Left ventricle myocardium superior (tissue), 1 donor: Measurements from ENCODE around the gene NKAIN1. TPM values are rescaled to one million over a fixed set of nuclear protein-coding genes. Genes with fewer than 3 reads are reported as not detected.
"Not testable (repeated sequence)": the region's sequence is repeated elsewhere in the genome, so short reads cannot be mapped to it uniquely, and the experiment has no call there.

Experiments used
- ATAC-seq: fragments of 200-7000 bp; cut with Tn5 transposase; one replicate; pipeline ENCODE4 v1.9.1; 2020; ENCODE audit warnings: mild to moderate bottlenecking, moderate library complexity
- DNase-seq: peaks from one replicate; pipeline ENCODE4 v3.0.0-alpha.2; 2020
- intact Hi-C: fragments of 100-400 bp; cut with micrococcal nuclease; formaldehyde crosslinking; loops from one replicate; pipeline ENCODE4 v1.11.0; 2022
- total RNA-seq: library from RNA; stranded (reverse); fragmentation: NEBNext Ultra II Directional; extraction: Animal tissue kit (Norgen Biotek cat#: 25700); gene quantifications from one replicate; pipeline ENCODE4 v1.2.1, GENCODE V29; 2021
- donor health status: DM: no; HTN: yes; CAD: no; lungs with severe emphysema.

Gene NKAIN1
- total RNA-seq, 1 donor from 2014 or later = not detected

DNA sequence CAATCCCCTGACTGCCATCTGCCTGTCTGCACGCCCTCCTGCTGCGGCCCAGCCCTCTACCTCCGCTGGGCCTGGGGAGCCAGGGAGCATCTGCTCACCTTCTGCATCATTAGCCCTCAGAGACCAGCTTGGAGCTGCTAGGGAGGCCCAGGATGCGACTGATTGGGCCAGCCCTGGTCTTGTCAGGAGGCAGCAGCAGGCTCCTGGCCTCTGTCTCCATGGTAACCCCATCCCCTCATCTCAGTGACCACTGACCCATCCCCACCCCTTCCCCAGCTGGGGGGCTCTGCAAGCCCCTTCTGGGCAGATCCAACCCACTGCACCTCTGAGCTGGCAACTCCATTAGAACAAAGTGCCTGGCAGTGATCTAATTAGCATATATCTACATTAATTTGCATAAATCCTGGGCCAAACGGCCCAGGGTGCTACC lies 37.7 kb downstream of the NKAIN1 start:
- intact Hi-C loops = no loop called here
- DNase-seq = no peak
- no peak for ATAC-seq

- ATAC-seq = no peak
- intact Hi-C loops = no loop called here
- DNase-seq = no peak
These were observed 39.7 kb downstream of the NKAIN1 start for GRCh38 chr1:31199949-31200348.

- no peak for ATAC-seq
- no peak for DNase-seq
- intact Hi-C loops = no loop called here
These were observed 40.4 kb downstream of the NKAIN1 start for GRCh38 chr1:31199236-31199790.

DNA sequence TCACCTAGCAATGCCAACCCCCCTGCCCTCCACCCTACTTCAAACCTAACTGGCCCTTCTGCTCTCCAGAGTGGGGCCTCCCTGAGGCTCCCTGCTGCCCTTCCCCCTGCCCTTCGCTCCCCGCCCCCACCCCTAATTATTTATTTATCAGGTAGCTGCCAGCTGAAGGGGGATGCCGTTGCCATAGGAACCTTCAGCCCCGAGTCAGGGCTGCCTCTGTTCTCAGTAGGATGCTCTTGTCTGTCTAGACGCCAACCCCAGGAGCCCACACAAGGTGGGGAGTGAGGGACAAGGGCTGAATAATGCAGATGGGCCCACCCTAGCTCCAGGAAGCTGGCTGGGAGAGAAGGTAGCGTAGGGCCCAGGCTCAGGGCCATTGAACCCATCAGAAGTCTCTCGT lies 41.1 kb downstream of the NKAIN1 start:
- intact Hi-C loops = no loop called here
- DNase-seq (no peak), ATAC-seq (no peak)

- no peak for ATAC-seq
- intact Hi-C loops = no loop called here
These were observed 41.5 kb downstream of the NKAIN1 start for GRCh38 chr1:31198150-31198549.

DNA sequence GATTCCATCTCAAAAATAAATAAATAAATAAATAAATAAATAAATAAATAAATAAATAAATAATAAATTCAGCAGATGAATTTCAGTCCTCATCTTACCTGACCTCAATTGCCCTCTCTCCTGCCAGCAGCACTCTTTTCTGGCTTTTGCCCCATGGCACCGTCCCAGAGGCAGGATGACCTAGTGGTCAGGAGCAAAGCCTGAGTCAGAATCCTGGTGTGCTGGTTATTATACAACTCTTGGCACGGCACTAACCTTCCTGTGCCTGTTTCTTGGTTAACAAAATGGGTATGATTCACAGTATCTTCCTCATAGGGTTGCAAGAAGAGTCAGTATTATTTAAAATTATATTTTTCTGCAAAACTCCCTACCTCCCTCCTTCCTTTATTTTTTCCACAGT lies 43.0 kb downstream of the NKAIN1 start:
- intact Hi-C loops = no loop called here
- ATAC-seq = no peak
- no peak for DNase-seq

More at GRCh38 chr1:31198150-31198549, 41.5 kb downstream of the NKAIN1 start:
- DNase-seq = no peak

DNA sequence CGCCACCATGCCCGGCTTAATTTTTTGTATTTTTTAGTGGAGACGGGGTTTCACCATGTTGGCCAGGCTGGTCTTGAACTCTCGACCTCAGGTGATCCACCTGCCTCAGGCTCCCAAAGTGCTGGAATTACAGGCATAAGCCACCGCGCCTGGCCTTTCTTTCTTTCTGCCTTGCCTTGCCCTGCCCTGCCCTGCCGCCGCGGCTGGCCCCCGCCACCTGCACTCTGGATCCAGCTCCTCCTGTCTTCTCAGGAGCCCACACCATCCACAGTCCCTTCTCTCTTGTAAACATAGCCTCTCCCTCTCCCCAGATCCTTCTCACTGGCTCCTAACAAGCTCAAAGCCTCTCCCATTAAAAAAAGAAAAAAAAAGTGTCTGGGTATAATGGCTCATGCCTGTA lies 44.4 kb downstream of the NKAIN1 start:
- intact Hi-C loops, DNase-seq, ATAC-seq: not testable (repeated sequence)

DNA sequence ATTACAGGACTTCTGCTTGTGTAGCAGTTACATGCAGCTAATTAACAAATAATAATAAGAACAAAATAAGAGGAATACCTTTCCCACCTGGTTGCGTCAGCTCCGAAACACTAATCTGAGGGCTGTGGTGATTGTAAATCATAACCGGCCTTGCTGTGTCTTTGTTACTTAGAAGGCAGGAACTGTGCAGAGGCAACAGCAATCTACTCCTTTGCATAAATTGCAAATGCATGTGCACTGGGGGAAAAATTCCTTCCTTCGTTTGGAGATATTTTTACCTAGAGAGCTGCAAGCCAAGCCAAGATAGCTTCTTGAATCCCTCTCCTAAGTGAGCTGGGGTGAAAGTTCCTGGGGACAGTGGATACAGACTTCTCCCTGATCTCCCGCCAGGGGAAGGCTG lies 46.0 kb downstream of the NKAIN1 start:
- no peak for DNase-seq
- intact Hi-C loops = no loop called here
- ATAC-seq = no peak

DNA sequence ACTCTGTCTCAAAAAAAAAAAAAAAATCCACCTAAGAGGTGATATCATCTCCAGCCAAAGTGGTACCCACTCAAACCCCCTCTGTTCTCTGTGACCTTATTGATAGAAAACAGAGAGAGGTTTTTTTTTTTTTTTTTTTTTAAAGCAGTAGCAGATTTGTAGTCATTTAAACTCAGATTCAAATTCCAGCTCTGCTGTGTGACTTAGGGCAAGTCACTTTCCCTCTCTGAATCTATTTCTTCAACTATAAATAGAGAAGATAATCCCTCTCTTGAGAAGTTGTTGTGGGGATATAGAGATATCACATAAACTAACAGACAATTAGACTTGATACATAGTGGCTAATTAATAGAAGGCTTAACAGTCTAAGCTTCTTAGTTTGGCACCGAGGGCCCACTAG lies 48.4 kb downstream of the NKAIN1 start:
- no peak for ATAC-seq

DNA sequence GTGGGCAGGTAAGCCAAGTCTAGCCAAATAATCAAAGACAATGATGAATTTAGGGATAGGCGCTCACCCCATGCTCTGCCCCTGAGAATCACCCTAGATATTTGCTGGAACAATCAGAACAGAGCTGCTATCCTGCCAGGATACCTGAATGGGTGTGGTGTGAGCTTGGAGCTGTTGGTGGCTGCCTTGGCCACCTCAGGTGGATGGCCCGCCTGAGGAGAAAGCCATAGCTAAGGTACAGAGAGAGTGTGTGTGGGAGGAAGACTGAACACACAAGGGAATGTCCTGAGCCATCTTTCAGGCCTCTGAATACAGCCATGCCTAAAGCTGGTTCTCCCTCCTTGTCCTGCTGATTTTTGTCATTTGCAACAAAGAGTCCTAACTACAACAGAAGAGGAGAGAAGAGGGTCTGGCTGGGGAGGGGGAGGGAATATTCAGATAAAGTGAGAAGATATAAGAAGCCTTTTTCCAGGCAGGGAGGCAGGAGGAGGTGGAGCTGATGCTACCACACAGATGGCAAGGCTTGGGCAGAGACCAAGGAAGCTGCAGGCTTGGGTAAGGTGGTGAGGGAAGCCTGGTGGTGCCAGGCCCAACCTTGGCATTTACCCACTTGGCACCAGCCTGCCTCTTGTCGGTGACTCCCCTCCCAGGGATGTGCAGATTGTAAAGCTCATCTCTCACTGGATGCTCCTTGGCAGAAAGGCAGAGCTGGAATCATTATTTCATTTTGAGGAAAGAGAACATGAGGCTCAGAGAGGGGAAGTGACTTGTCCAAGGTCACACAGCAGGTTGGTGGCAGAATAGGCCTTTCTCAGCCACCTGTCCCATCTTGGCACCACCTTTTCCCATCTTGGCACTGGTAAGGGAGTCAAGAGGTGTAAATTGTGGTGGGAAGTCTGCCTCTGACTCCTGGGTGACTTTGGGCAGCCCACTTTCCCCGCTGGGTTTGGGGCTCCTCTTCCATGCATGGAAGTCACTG lies 49.7 kb downstream of the NKAIN1 start:
- intact Hi-C loops = loop anchor here (10.0 kb wide), 3 partner anchors 145 to 355 kb away; no protein-coding TSS in a partner anchor
- ATAC-seq = no peak

More for the DNA sequence above, 48.4 kb downstream of the NKAIN1 start:
- intact Hi-C loops = no loop called here
- DNase-seq = no peak

DNA sequence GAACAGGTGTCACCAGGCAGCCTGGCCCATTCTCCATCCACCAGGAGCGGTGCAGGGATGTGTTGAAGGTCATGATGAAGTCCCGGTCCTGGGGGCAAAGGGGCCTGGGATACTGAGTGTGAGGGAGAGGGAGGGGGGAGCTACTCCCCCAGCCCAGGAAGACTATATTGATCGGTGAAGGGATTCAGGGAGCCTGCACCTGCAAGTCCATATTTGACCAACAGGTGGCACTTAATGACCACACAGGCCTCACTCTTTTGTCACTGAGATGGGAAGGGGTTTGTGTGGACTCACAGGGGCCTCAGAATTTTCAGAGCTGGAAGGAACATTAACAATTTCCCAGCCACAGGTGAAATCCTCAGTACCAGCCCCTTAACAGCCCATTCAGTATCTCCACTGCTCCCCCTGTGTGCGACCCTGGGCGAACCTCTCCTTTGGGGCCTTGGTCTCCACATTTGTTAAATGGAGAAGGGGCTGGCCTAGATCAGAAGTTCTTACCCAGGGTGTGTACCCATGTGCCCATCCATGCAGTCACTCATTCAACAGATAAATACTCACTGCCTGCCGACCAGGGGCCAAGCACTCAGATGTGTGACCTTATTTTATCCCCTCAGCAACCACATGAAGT lies 55.6 kb downstream of the NKAIN1 start:
- no peak for ATAC-seq
- DNase-seq = no peak
- intact Hi-C loops = loop anchor here (10.0 kb wide), 3 partner anchors 151 to 361 kb away; no protein-coding TSS in a partner anchor

More for the DNA sequence above, 49.7 kb downstream of the NKAIN1 start:
- no peak for DNase-seq

DNA sequence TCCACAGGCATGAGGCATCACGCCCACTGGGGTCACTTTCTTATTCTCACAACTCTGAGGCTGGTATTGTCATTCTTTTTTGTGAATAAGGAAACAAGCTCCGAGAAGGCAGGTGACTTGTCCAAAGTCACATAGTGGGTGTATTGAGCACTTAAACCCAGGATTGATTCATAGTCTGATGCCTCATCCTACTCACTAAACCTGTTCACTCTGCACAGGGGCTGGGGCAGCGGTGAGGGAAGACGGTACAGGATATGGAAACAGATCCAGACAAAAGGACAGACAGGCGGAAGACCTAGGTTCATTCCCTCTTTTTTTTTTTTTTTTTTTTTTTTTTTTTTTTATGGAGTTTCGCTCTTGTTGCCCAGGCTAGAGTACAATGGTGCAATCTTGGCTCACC lies 56.6 kb downstream of the NKAIN1 start:
- DNase-seq = no peak
- intact Hi-C loops = loop anchor here (10.0 kb wide), 3 partner anchors 152 to 362 kb away; no protein-coding TSS in a partner anchor

DNA sequence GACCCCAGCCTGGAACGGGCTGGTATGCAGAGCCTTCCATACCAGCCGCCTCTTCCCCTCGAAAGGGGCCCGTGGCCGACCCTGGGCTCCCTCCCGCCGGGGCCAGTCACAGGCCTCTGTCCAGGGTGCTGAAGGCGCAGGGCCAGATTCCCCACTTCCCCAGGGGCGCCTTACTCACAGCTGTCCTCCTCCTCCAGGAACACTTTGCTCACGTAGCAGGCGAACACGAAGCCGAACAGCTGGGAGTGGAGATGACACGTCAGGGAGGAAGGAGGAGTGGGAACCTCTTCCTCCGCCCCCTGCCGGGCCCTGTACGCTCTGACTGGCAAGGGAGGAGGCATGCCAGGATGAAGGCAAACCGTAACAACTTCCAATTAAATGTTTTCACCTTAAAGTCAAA lies 57.3 kb downstream of the NKAIN1 start:
- ATAC-seq (peak; percentile 93), DNase-seq (peak; percentile 84)
- intact Hi-C loops = loop anchor here (10.0 kb wide), 3 partner anchors 152 to 362 kb away; no protein-coding TSS in a partner anchor

More for the DNA sequence above, 56.6 kb downstream of the NKAIN1 start:
- ATAC-seq = no peak

- ATAC-seq (peak; percentile 82), DNase-seq (peak; percentile 73)
- intact Hi-C loops = loop anchor here (10.0 kb wide), 3 partner anchors 153 to 363 kb away; no protein-coding TSS in a partner anchor
These were observed 58.0 kb downstream of the NKAIN1 start for GRCh38 chr1:31181515-31182343.

DNA sequence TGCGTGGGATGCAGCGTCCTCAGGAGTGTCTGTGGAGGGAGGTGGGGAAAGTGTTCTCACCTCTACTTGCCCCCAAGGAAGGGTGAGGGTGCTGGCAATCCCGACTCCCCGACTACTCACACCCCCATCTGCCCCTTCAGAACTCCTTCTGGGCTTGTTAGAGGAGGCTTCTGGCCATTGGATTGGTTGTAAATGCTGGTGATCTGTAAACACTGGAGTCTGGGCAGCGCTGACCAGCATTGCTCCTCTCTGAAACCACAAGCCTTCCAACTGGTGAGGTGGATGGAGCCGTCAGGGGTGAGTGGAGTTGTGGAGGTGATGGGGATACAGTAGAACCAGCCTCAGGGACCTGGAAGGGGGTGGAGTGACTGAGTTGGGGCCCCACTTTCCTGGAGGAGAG lies 59.3 kb downstream of the NKAIN1 start:
- intact Hi-C loops = loop anchor here (10.0 kb wide), 3 partner anchors 154 to 364 kb away; no protein-coding TSS in a partner anchor
- no peak for ATAC-seq
- no peak for DNase-seq

DNA sequence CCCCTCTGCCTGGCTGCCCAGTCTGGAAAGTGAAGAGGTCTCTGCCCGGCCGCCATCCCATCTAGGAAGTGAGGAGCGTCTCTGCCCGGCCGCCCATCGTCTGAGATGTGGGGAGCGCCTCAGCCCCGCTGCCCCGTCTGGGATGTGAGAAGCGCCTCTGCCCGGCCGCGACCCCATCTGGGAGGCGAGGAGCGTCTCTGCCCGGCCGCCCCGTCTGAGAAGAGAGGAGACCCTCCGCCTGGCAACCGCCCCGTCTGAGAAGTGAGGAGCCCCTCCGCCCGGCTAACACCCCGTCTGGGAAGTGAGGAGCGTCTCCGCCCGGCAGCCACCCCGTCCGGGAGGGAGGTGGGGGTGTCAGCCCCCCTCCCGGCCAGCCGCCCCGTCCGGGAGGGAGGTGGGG lies 63.4 kb downstream of the NKAIN1 start:
- intact Hi-C loops, ATAC-seq, DNase-seq: not testable (repeated sequence)

DNA sequence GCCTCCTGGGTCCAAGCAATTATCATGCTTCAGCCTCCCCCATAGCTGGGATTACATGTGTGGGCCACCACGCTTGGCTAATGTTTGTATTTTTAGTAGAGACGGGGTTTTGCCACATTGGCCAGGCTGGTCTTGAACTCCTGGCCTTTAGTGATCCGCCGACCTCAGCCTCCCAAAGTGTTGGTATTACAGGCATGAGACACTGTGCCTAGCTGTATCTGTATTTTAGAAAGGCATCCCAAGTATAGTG lies 69.3 kb downstream of the NKAIN1 start:
- no peak for ATAC-seq
- intact Hi-C loops = no loop called here
- DNase-seq = no peak

- no peak for DNase-seq
- no peak for ATAC-seq
- intact Hi-C loops = no loop called here
These were observed 73.2 kb downstream of the NKAIN1 start for GRCh38 chr1:31166462-31166861.

- no peak for DNase-seq
- intact Hi-C loops = no loop called here
- no peak for ATAC-seq
These were observed 75.4 kb downstream of the NKAIN1 start for GRCh38 chr1:31164291-31164690.
